Neural progenitor cell (in vitro differentiated cells): ENCODE measurements around the gene NRG3.

Source experiments
- EZH2 ChIP-seq: fragments of 200-600 bp; sonication (generic); IDR thresholded peaks from 2 replicates; pipeline ENCODE4 v1.6.1; 2017; ENCODE audit warnings: antibody characterized with exemption, mild to moderate bottlenecking, moderate library complexity
- EZH2phosphoT487 ChIP-seq: fragments of 200-600 bp; sonication (generic); IDR thresholded peaks from 2 replicates; pipeline ENCODE4 v1.6.1; 2017; ENCODE audit warnings: antibody characterized with exemption
- TF ChIP-seq, protein P1 (sequence below): fragments of 200-600 bp; sonication (generic); IDR thresholded peaks from 2 replicates; pipeline ENCODE4 v1.5.1; 2017; ENCODE audit warnings: antibody characterized with exemption, mild to moderate bottlenecking

DNA sequence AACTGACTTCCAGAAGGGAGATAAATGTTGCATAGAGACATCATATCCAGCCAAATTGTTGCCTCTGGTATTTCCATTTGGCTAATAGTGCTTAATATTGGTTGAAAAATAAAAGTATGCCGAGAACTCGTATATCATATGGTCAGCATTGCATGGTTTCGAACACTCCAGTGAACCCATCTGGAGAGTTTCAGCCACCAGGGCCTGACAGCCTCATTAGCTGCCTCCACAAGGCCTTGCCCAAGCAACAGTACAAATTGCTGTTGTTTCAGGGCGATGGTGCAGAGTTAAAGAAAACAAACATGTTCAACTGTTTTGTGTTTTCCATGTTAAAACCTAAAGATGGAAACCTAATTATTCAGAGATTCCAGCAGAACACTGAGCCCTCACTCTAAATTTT lies 28.5 kb downstream of the NRG3 start:
- TF ChIP-seq, protein P1, sequence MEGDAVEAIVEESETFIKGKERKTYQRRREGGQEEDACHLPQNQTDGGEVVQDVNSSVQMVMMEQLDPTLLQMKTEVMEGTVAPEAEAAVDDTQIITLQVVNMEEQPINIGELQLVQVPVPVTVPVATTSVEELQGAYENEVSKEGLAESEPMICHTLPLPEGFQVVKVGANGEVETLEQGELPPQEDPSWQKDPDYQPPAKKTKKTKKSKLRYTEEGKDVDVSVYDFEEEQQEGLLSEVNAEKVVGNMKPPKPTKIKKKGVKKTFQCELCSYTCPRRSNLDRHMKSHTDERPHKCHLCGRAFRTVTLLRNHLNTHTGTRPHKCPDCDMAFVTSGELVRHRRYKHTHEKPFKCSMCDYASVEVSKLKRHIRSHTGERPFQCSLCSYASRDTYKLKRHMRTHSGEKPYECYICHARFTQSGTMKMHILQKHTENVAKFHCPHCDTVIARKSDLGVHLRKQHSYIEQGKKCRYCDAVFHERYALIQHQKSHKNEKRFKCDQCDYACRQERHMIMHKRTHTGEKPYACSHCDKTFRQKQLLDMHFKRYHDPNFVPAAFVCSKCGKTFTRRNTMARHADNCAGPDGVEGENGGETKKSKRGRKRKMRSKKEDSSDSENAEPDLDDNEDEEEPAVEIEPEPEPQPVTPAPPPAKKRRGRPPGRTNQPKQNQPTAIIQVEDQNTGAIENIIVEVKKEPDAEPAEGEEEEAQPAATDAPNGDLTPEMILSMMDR, result no peak
- TF ChIP-seq EZH2phosphoT487 (no peak), EZH2 (no peak)
